Hindlimb muscle (tissue), 1 donor: ENCODE measurements around the gene PPP2R2D. TPM values are rescaled to one million over a fixed set of nuclear protein-coding genes. Genes with fewer than 3 reads are reported as not detected.

Experiments used
- DNase-seq: peaks from one replicate; pipeline ENCODE4 v3.0.0-alpha.2; 2013
- polyA plus RNA-seq: library from polyadenylated mRNA; unstranded; fragments of 120-200 nt; gene quantifications from one replicate; pipeline ENCODE4 v1.2.1, GENCODE V29; 2013; ENCODE audit not compliant: insufficient read length

PPP2R2D gene
- polyA plus RNA-seq, 1 donor: 30.6 TPM

GRCh38 chr10:132003282-132003924 lies 102.6 kb downstream of the PPP2R2D start:
- DNase-seq: no peak

GRCh38 chr10:132004052-132004451 lies 103.2 kb downstream of the PPP2R2D start:
- no peak for DNase-seq

GRCh38 chr10:132005147-132005546 lies 104.3 kb downstream of the PPP2R2D start:
- DNase-seq: no peak

- DNase-seq: no peak
Measured at GRCh38 chr10:132006966-132007365, 106.2 kb downstream of the PPP2R2D start.

- no peak for DNase-seq
Measured at GRCh38 chr10:132007681-132008080, 106.9 kb downstream of the PPP2R2D start.

Other genes with a start within 250 kb of the PPP2R2D start
- gene BNIP3, start 80.9 kb downstream of the PPP2R2D start, polyA plus RNA-seq: 41.0 TPM
- gene JAKMIP3, start 164.9 kb downstream of the PPP2R2D start, polyA plus RNA-seq: 0.80 TPM